ENCODE results near the gene PAQR5. TPM values are rescaled to one million over a fixed set of nuclear protein-coding genes. Genes with fewer than 3 reads are reported as not detected.
"Not testable (repeated sequence)": the region's sequence is repeated elsewhere in the genome, so short reads cannot be mapped to it uniquely, and the experiment has no call there.

The PAQR5 gene
- total RNA-seq, 4 donors from 2014 or later, result 6.4 to 39.8 (median 14.4) TPM

DNA sequence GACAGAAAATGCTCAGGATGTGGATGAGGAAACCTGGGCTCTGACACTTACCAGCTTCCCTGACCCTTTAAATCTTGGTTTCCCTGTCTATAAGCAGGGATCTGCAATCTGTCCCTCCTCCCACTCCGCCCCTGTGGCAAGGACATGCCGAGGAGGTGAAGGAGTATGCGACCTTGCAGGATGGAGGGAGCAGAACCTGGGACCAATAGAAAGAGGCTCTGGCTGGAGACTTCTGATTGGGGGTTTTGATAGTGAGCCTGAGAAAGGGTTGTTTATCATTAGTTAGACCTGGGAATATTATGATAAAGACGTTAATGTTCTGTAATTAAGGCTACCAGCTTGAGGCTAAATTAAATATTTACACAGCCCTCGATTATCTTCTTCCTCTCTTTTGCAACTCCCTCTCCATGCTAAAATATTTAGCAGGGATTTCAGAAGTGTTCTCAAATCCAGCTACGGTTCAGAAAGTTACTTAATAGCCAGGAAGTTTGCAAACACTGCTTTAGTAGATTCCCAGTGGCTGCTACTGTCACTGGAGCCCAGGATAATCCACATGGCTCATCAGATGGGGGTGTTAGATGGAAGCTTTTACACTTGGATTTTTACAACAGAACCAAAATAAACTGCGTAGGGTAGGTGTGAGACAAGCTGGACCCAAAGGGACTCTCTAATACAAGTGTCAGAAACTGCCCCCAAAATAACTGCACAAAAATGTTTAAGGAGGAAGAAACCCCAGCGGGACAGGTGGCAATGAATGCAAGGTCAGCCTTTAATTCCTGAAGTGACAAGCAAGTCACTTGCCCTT, 9.2 kb upstream of the PAQR5 start:
- no peaks in the 10 kb centered on the region for H3K9me3 ChIP-seq
- H3K4me3 ChIP-seq, result no peak overlapping the region
- peak overlapping the region in 3 of 4 donors; percentile 24 to 68 (median 57) for H3K27ac ChIP-seq
- WGBS, 2 donors, result 34 to 38% methylated on average over 7 to 8 of the region's 8 CpGs
- no peak for DNase-seq
- H3K4me1 ChIP-seq, result peaks cover 0 to 30% (median 18%) of the 10 kb centered on the region in 3 donors
- H3K36me3 ChIP-seq, result no peaks in the 10 kb centered on the region
- no peaks in the 10 kb centered on the region for H3K27me3 ChIP-seq
- TF ChIP-seq POLR2A (IDR thresholded peaks at IDR 0.05), result no peak
- TF ChIP-seq, protein P1, sequence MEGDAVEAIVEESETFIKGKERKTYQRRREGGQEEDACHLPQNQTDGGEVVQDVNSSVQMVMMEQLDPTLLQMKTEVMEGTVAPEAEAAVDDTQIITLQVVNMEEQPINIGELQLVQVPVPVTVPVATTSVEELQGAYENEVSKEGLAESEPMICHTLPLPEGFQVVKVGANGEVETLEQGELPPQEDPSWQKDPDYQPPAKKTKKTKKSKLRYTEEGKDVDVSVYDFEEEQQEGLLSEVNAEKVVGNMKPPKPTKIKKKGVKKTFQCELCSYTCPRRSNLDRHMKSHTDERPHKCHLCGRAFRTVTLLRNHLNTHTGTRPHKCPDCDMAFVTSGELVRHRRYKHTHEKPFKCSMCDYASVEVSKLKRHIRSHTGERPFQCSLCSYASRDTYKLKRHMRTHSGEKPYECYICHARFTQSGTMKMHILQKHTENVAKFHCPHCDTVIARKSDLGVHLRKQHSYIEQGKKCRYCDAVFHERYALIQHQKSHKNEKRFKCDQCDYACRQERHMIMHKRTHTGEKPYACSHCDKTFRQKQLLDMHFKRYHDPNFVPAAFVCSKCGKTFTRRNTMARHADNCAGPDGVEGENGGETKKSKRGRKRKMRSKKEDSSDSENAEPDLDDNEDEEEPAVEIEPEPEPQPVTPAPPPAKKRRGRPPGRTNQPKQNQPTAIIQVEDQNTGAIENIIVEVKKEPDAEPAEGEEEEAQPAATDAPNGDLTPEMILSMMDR (IDR thresholded peaks at IDR 0.05), result no peak
- intact Hi-C loops (cut with DNase I), result no loop called here

DNA sequence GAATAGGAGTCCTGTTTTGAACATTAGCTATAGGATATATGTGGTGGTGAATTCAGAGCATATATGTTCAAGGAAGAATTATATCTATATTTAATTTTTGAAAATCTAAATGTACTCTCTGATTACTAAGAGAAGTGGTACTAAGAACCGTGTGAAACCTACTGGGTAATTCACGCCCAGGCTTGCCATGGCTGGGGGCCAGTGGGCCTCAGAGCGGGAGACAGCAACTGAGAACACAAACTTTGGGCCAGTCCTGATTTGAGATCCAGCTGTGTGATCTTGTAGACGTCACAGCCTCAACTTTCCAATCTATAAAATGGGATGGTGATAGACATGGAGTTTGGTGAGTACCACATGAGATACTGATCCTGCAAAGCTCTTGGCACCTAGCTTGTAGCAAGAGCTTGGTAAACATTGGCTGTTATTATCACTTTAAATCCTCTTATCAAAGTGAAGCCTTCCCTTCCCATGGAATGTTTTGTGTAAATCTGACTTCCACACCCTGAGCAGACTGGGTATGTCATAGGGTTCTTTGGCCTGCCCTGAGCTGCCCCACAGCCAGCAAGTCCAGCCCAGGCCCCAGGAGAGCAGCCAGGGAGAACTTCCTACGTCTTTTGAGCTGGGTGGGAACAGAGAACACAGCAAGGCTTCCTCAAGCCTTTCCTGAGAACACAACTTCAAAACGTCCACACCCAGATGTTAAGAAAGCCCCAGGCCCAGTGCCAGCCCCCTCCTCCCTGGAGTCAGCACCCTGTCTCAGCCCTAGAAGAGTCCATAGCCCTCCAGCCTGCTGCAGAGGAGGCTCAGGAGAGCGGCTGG, 8.2 kb upstream of the PAQR5 start:
- Histone ChIP-seq H3K9me3 (no peaks in the 10 kb centered on the region), H3K4me3 (no peak overlapping the region), H3K27me3 (peaks cover 0 to 4% (median 0%) of the 10 kb centered on the region in 4 donors), H3K27ac (peak overlapping the region in 3 of 4 donors; percentile 2 to 68 (median 57)), H3K36me3 (no peaks in the 10 kb centered on the region), H3K4me1 (peaks cover 0 to 30% (median 18%) of the 10 kb centered on the region in 3 donors)
- intact Hi-C loops (cut with DNase I), result no loop called here
- 49 to 53% methylated on average over 5 to 7 of the region's 7 CpGs for WGBS, 2 donors
- TF ChIP-seq, protein P1 (IDR thresholded peaks at IDR 0.05), result no peak
- no peak for TF ChIP-seq POLR2A (IDR thresholded peaks at IDR 0.05)
- no peak for DNase-seq

DNA sequence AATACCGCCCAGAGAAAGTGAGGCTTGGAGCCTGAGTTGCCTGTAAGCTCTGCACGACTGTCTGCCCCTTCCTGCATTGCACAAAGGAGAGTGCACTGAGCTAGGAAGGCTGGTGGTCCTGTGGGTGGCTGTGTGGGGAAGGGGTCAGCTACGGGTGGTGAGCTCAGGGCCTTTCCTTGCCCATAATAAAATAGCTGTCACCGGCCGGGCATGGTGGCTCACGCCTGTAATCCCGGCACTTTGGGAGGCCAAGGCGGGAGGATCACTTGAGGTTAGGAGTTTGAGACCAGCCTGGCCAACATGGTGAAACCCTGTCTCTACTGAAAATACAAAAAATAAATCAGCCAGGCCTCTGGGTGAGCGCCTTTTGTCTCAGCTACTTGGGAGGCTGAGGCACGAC, 7.1 kb upstream of the PAQR5 start:
- Histone ChIP-seq H3K4me1 (peaks cover 0 to 30% (median 18%) of the 10 kb centered on the region in 3 donors), H3K27me3 (peaks cover 0 to 13% (median 0%) of the 10 kb centered on the region in 4 donors)
- H3K4me3 ChIP-seq; H3K36me3 ChIP-seq; intact Hi-C loops (cut with DNase I); DNase-seq; H3K9me3 ChIP-seq; H3K27ac ChIP-seq: not testable (repeated sequence)
- WGBS, 2 donors, result 85 to 94% methylated on average over 8 to 9 of the region's 10 CpGs

DNA sequence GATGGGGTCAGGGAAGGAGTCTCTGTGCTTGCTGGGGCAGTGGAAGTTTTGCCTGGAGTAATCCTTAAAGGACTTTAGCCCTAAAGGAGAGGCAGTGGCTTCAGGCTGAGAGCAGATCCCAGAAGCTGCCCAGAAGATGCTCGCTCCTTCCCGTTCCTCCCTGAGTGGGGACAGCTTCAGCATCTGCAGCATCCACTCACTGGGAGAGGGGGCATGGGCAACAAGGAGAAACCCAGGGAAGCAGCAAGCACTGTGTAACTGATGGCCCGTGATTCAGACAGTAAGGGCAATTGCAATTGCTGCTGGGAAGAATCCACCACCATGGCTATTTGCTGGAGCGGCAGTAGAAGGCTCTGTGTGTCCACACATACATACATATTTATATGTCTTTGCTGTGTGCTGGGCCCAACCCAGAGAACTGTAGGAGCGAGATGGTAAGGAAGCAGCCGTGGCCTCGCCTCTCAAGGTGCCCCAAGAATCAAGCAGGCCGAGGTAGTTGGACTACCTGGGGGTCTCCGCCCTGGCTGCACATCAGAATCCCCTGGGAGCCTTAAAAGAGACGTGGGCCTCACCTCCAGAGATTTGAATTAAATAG, 5.8 kb upstream of the PAQR5 start:
- Histone ChIP-seq H3K27me3 (peaks cover 0 to 23% (median 0%) of the 10 kb centered on the region in 4 donors), H3K36me3 (no peaks in the 10 kb centered on the region), H3K4me1 (peaks cover 0 to 30% (median 18%) of the 10 kb centered on the region in 3 donors), H3K4me3 (no peak overlapping the region), H3K9me3 (no peaks in the 10 kb centered on the region), H3K27ac (no peak overlapping the region)
- DNase-seq, result no peak
- intact Hi-C loops (cut with DNase I), result no loop called here
- TF ChIP-seq, protein P1 (IDR thresholded peaks at IDR 0.05), result no peak
- no peak for TF ChIP-seq POLR2A (IDR thresholded peaks at IDR 0.05)
- 83 to 85% methylated on average over 6 to 7 of the region's 10 CpGs for WGBS, 2 donors

DNA sequence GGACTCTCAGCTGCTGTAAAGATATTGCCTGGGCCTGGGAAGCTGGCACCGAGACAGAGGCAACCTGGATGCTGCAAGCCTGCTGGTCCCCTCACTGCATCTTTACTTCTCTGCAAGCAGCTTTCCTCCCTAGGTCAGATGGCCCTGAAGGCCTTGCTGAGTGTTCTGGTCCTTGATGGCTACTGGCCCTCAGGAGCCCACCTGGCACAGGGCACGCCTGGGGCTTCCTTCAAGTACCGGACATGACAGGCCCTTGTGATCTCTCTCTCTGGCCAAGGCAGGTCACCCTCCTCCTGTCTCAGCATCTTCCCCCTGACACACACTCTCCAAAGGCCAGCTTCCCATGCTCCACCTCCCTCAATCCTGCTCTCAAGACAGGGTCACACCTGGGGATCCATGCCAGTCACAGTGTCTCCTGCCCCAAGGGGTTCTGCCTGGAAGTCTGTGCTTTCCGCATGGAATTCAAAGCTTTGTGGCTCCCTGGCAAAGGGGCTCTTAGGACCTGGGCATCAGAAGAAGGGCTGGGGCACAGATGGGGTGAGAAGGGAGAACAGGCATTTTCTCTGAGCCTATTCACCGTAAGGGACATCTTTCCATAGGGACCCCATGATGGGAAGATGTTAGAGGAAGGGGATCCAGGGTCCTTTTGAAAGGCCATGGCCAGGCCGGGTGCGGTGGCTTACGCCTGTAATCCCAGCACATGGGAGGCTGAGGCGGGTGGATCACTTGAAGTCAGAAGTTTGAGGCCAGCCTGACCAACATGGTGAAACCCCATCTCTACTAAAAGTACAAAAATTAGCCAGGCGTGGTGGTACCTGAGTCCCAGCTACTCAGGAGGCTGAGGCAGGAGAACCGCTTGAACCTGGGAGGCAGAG, 4.7 kb upstream of the PAQR5 start:
- DNase-seq, result no peak
- 84 to 97% methylated on average over 7 to 9 of the region's 11 CpGs for WGBS, 2 donors
- intact Hi-C loops (cut with DNase I), result no loop called here

More for the DNA sequence above, 4.7 kb upstream of the PAQR5 start:
- peaks cover 0 to 34% (median 0%) of the 10 kb centered on the region in 4 donors for H3K27me3 ChIP-seq
- no peaks in the 10 kb centered on the region for H3K36me3 ChIP-seq
- H3K4me1 ChIP-seq, result peaks cover 5 to 29% (median 13%) of the 10 kb centered on the region in 3 donors
- TF ChIP-seq POLR2A (IDR thresholded peaks at IDR 0.05), result no peak
- TF ChIP-seq, protein P1 (IDR thresholded peaks at IDR 0.05), result no peak
- H3K27ac ChIP-seq, result no peak overlapping the region
- H3K4me3 ChIP-seq, result no peak overlapping the region
- no peaks in the 10 kb centered on the region for H3K9me3 ChIP-seq
